Adipocyte (in vitro differentiated cells): Measurements from ENCODE around the gene CCN6.

Experiments
- DNase-seq: peaks from one replicate; pipeline ENCODE4 v3.0.0-alpha.2; 2015; ENCODE audit warnings: low read depth
- H3K27me3 ChIP-seq: replicated peaks from 2 replicates; pipeline ENCODE4 v1.7.0; 2013; ENCODE audit warnings: mild to moderate bottlenecking, low read length, moderate library complexity; ENCODE audit not compliant: control insufficient read depth, insufficient read depth
- H3K36me3 ChIP-seq: 2 replicates; pipeline ENCODE4 v1.7.0; 2013; ENCODE audit warnings: low read length, mild to moderate bottlenecking, moderate library complexity; ENCODE audit not compliant: control insufficient read depth, insufficient read depth, severe bottlenecking
- H3K4me1 ChIP-seq: 2 replicates; pipeline ENCODE4 v1.7.0; 2013; ENCODE audit warnings: mild to moderate bottlenecking, low read length, moderate library complexity; ENCODE audit not compliant: control insufficient read depth, insufficient read depth
- H3K4me3 ChIP-seq: 2 replicates; pipeline ENCODE4 v1.7.0; 2013; ENCODE audit warnings: mild to moderate bottlenecking, low read length, moderate library complexity
- H3K9ac ChIP-seq: 2 replicates; pipeline ENCODE4 v1.7.0; 2013; ENCODE audit warnings: mild to moderate bottlenecking, low read length, moderate library complexity
- H3K9me3 ChIP-seq: 2 replicates; pipeline ENCODE4 v1.7.0; 2013; ENCODE audit warnings: mild to moderate bottlenecking, low read length, moderate library complexity; ENCODE audit not compliant: control insufficient read depth

CCN6 gene

DNA sequence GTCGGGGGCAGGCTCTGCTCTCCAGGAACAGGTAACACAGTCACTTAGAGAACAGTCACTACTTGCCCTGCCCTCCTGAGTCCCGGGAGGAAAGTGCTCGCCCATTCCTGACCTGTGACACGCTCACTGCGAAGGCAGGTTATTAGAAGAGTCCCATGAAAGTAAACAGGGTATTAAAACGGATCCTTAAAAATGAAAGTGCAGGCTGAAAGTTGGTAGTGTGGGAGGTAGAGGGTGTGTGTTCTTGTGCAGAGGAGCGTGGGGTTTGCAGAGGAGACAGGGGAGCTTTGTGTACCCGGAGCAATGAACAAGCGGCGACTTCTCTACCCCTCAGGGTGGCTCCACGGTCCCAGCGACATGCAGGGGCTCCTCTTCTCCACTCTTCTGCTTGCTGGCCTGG lies at the start of gene CCN6:
CCN6 (plus strand) TSS at position 104 of the 400 bp plus-strand sequence; CDS start at position 358, 254 bp downstream.
- Histone ChIP-seq H3K4me1 (peaks cover 2% of the 10 kb centered on the region), H3K9ac (no peak within 1 kb of the TSS), H3K9me3 (peaks cover 8% of the 10 kb centered on the region), H3K36me3 (no peaks in the 10 kb centered on the region), H3K27me3 (no peaks in the 10 kb centered on the region), H3K4me3 (no peak within 1 kb of the TSS)
- DNase-seq: no peak

DNA sequence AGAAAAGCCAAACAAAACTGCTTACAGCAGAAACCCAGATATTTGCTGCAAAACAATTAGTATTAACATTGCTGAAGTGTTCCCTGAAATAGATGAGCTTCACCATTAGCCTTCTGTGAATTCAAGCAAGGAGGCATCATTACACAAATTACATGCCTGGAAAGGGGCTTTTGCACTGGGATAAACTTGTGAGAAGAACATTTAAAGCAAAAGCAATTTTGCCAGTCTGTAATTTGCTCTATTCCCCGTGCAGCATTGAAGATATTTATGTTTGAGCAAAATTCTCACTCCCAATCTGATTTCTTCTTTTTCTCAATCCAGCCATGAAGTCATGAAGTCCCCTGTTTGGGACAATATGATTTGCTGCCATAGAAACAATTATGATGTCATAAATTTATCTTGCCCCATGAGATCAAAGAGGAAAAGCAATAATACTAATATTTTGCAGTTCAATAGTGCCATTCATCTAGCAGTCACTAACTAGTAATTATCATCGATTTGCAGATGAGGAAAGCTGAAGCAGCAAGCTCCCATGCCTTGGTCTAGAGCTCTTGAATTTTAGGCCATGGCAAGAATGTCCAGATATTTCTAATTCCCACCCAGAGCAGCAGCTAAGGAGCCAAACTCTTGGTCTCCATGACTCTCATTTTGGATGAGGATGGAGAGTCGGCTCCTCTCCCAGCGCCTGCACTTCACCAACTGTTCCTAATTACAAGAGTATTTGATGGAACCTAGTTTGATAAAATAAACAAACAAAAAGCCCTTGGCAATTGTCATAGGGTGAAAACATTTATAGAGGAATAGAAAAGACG lies 49.5 kb upstream of the CCN6 start:
- Histone ChIP-seq H3K36me3 (no peaks in the 10 kb centered on the region), H3K9ac (no peak overlapping the region), H3K27me3 (no peaks in the 10 kb centered on the region), H3K4me3 (no peak overlapping the region), H3K9me3 (no peaks in the 10 kb centered on the region), H3K4me1 (peaks cover 13% of the 10 kb centered on the region)
- DNase-seq: peak; percentile 6

GRCh38 chr6:112005013-112005371 lies 48.9 kb upstream of the CCN6 start:
- no peaks in the 10 kb centered on the region for H3K36me3 ChIP-seq
- no peaks in the 10 kb centered on the region for H3K9me3 ChIP-seq
- no peak overlapping the region for H3K9ac ChIP-seq
- no peaks in the 10 kb centered on the region for H3K27me3 ChIP-seq
- DNase-seq: peak; percentile 14
- no peak overlapping the region for H3K4me3 ChIP-seq
- H3K4me1 ChIP-seq: peaks cover 13% of the 10 kb centered on the region

DNA sequence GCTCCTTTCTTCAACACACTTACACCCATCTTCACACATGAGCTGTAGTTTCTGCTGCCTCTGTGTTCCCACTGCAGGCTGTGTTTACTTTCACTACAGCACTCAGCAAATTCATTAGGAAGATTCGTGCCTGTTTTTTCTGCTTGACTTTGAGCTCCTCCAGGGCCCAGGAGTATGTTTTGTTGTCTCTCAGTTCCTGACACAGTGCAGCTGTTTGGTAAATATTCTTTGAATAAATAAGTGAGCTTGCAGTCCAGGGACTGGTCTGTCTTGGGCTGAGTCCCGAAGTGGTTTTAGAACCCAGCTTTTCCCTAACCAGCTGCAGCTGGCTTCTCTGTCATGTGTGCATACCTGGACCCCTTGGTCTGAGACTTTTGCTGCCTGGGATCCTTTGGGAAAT lies 46.6 kb upstream of the CCN6 start:
- Histone ChIP-seq H3K4me3 (no peak overlapping the region), H3K9ac (peak overlapping the region; percentile 64), H3K9me3 (no peaks in the 10 kb centered on the region), H3K27me3 (no peaks in the 10 kb centered on the region), H3K36me3 (no peaks in the 10 kb centered on the region), H3K4me1 (peaks cover 13% of the 10 kb centered on the region)
- DNase-seq: peak; percentile 18

GRCh38 chr6:112007805-112008204 lies 46.1 kb upstream of the CCN6 start:
- H3K4me1 ChIP-seq: peaks cover 13% of the 10 kb centered on the region

GRCh38 chr6:112008482-112008881 lies 45.4 kb upstream of the CCN6 start:
- H3K4me3 ChIP-seq: no peak overlapping the region
- peaks cover 13% of the 10 kb centered on the region for H3K4me1 ChIP-seq
- H3K36me3 ChIP-seq: no peaks in the 10 kb centered on the region
- no peaks in the 10 kb centered on the region for H3K27me3 ChIP-seq
- no peak overlapping the region for H3K9ac ChIP-seq
- H3K9me3 ChIP-seq: no peaks in the 10 kb centered on the region
- DNase-seq: no peak

More at GRCh38 chr6:112007805-112008204, 46.1 kb upstream of the CCN6 start:
- H3K4me3 ChIP-seq: no peak overlapping the region
- peak overlapping the region; percentile 64 for H3K9ac ChIP-seq
- no peaks in the 10 kb centered on the region for H3K36me3 ChIP-seq
- no peaks in the 10 kb centered on the region for H3K27me3 ChIP-seq
- no peak for DNase-seq
- no peaks in the 10 kb centered on the region for H3K9me3 ChIP-seq

GRCh38 chr6:112010328-112010727 lies 43.6 kb upstream of the CCN6 start:
- no peaks in the 10 kb centered on the region for H3K9me3 ChIP-seq
- peaks cover 31% of the 10 kb centered on the region for H3K4me1 ChIP-seq
- H3K4me3 ChIP-seq: no peak overlapping the region
- no peak for DNase-seq
- H3K27me3 ChIP-seq: no peaks in the 10 kb centered on the region
- no peaks in the 10 kb centered on the region for H3K36me3 ChIP-seq
- H3K9ac ChIP-seq: no peak overlapping the region

- Histone ChIP-seq H3K9me3 (no peaks in the 10 kb centered on the region), H3K9ac (no peak overlapping the region), H3K4me1 (peaks cover 46% of the 10 kb centered on the region), H3K36me3 (no peaks in the 10 kb centered on the region), H3K4me3 (no peak overlapping the region), H3K27me3 (no peaks in the 10 kb centered on the region)
- no peak for DNase-seq
Measured at GRCh38 chr6:112013051-112013450, 40.9 kb upstream of the CCN6 start.

DNA sequence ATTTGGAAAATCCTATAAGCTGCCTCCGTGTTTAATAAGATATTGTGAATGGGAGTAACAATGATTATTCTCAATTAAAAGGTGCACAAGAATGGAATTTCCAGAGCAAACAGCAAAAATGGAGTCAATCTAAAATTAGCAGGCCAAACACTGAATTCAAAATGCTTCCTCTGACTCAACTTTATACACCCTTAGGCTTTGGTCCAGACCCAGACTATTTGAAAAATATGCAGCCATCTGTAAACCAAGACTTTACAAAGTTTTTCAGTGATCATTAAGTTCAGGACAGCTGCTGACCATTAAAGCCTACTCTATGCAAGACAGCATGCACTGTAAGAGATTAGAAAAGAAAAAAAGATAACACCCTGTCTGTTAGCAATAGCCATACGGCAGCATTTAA lies 39.4 kb upstream of the CCN6 start:
- H3K4me1 ChIP-seq: peaks cover 58% of the 10 kb centered on the region
- no peaks in the 10 kb centered on the region for H3K36me3 ChIP-seq
- peak overlapping the region; percentile 80 for H3K9ac ChIP-seq
- no peaks in the 10 kb centered on the region for H3K27me3 ChIP-seq
- peak overlapping the region; percentile 31 for H3K4me3 ChIP-seq
- peak; percentile 76 for DNase-seq
- H3K9me3 ChIP-seq: no peaks in the 10 kb centered on the region

- Histone ChIP-seq H3K9ac (peak overlapping the region; percentile 45), H3K27me3 (no peaks in the 10 kb centered on the region), H3K4me3 (no peak overlapping the region), H3K9me3 (no peaks in the 10 kb centered on the region), H3K4me1 (peaks cover 65% of the 10 kb centered on the region), H3K36me3 (no peaks in the 10 kb centered on the region)
- DNase-seq: no peak
Measured at GRCh38 chr6:112015725-112016124, 38.2 kb upstream of the CCN6 start.

GRCh38 chr6:112016320-112016719 lies 37.6 kb upstream of the CCN6 start:
- Histone ChIP-seq H3K9me3 (no peaks in the 10 kb centered on the region), H3K36me3 (no peaks in the 10 kb centered on the region), H3K4me3 (no peak overlapping the region), H3K4me1 (peaks cover 65% of the 10 kb centered on the region), H3K9ac (peak overlapping the region; percentile 45), H3K27me3 (no peaks in the 10 kb centered on the region)
- peak; percentile 44 for DNase-seq

DNA sequence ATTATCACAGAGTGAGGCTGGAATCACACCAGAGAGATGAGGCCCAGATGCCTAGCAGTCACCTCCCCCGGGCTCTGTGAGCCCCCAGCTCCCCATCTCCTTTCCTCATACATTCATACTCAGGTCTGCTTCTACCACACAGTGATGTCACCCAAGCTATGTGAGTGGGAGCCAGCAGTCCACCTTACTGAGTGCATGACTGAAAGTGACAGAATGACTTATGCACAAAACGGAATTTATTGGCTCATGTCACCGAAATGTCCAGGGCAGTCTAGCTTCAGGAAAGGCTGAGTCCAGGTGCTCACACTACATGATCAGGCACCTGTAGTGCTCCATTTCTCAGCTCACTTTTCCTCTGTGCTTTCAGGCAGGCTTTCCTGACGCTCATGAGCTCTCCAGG lies 36.7 kb upstream of the CCN6 start:
- Histone ChIP-seq H3K4me3 (no peak overlapping the region), H3K9me3 (no peaks in the 10 kb centered on the region), H3K36me3 (no peaks in the 10 kb centered on the region), H3K4me1 (peaks cover 65% of the 10 kb centered on the region), H3K9ac (peak overlapping the region; percentile 45), H3K27me3 (no peaks in the 10 kb centered on the region)
- no peak for DNase-seq
